ENCODE measurements around the gene NXT1. TPM values are rescaled to one million over a fixed set of nuclear protein-coding genes. Genes with fewer than 3 reads are reported as not detected.
A peak's percentile ranks its signal among the peaks of the same experiment; 100 is the strongest.

NXT1 gene
- total RNA-seq, 1 experiment from 2014 or later: 34.1 TPM

DNA sequence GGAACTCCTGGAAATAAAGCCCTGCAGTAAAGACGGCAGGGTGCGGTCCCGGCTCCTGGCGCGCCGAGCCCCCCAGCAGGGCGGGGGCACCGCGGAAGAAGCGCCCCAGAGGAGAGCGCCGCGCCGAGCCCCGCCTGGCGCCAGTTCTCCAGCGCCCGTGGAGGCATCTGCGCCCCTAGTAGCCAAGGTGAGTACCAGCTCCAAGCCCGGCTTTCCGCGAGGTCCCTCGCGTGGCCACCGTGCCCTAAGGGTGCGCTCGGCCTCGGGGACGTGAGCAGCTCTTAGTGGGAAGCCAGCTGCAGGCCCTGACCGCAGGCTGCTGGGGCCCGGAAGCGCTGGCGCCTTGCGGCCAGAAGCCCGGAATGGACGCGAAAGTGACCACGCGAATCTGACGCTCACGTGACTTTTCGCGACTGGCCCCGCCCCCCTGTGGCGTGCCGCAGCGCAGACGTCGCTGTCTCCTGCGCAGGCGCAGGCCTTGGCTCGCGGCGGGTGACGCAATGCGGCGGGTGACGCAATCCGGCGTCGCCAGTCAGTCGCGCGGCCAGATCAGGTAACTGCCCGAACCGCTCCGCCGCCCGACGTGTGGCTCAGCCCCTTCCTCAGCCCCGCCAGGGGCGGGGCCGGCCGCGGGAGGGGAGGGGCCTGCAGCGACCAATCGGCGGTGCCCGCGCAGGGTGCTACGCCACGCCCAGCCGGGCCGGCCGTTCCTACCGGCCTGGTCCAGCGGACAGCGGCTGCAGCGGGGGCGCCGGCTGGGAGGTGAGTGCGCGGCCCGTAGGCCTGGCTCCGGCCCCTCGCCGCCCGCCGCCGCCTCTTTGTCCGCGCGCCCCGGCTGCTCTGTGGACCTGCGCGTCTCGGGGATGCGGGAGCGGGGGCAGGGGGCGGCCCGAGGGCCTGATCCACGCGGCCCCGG is 11.1 kb downstream of the NXT1 start, which contains the start of gene GZF1:
Gene GZF1, plus strand, starts transcription at position 707 of the 916 bp plus-strand sequence. CDS start 2,202 bp downstream, outside the sequence.
- peak; percentile 98 to 99 for DNase-seq
- Mint-ChIP-seq H3K9me3 (ENCODE audit: unreplicated experiment) (no peaks in the 10 kb centered on the region), H3K4me1 (ENCODE audit: low read depth, unreplicated experiment) (peaks cover 24% of the 10 kb centered on the region), H3K36me3 (ENCODE audit: insufficient read depth, unreplicated experiment) (peaks cover 55% of the 10 kb centered on the region), H3K27me3 (ENCODE audit: insufficient read depth, unreplicated experiment) (no peaks in the 10 kb centered on the region), H3K4me3 (ENCODE audit: unreplicated experiment) (peak within 1 kb of the TSS; percentile 71), H3K27ac (ENCODE audit: unreplicated experiment) (peak within 1 kb of the TSS; percentile 98)
- ChIA-PET POLR2A (interaction anchor here (1.6 to 1.8 kb wide), 2 partner anchors 12 to 59 kb away, joined by 6 to 14 read pairs; partner anchors contain the start of gene NAPB), CTCF (interaction anchor here (1.3 kb wide), 1 partner anchor 12 kb away, joined by 4 read pairs; no protein-coding TSS in a partner anchor)
- peaks cover 2% of the 10 kb centered on the region for H3K36me3 ChIP-seq (ENCODE audit: control insufficient read depth, insufficient read depth, low read length)
- H3K27me3 ChIP-seq (replicated peaks; ENCODE audit: control insufficient read depth, insufficient read depth, low read length): no peaks in the 10 kb centered on the region
- intact Hi-C loops (cut with micrococcal nuclease; ENCODE audit: unreplicated experiment): loop anchor here (5.0 kb wide), 1 partner anchor 61 kb away; the partner anchor contains the start of gene NAPB
- no peaks in the 10 kb centered on the region for H3K9me3 ChIP-seq
- TF ChIP-seq, protein P1, sequence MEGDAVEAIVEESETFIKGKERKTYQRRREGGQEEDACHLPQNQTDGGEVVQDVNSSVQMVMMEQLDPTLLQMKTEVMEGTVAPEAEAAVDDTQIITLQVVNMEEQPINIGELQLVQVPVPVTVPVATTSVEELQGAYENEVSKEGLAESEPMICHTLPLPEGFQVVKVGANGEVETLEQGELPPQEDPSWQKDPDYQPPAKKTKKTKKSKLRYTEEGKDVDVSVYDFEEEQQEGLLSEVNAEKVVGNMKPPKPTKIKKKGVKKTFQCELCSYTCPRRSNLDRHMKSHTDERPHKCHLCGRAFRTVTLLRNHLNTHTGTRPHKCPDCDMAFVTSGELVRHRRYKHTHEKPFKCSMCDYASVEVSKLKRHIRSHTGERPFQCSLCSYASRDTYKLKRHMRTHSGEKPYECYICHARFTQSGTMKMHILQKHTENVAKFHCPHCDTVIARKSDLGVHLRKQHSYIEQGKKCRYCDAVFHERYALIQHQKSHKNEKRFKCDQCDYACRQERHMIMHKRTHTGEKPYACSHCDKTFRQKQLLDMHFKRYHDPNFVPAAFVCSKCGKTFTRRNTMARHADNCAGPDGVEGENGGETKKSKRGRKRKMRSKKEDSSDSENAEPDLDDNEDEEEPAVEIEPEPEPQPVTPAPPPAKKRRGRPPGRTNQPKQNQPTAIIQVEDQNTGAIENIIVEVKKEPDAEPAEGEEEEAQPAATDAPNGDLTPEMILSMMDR (IDR thresholded peaks at IDR 0.05; ENCODE audit: insufficient read depth in 1 of 2, low read depth in 1 of 2, low read length in 1 of 2, severe bottlenecking in 1 of 2, unreplicated experiment in 1 of 2): no peak
- peak within 1 kb of the TSS; percentile 85 for H3K4me3 ChIP-seq (ENCODE audit: low read depth, low read length)
- H3K4me1 ChIP-seq: peaks cover 23% of the 10 kb centered on the region; the same call in 1 of the 2 replicates
- no TSS peak for BruUV-seq (replicated peaks)

DNA sequence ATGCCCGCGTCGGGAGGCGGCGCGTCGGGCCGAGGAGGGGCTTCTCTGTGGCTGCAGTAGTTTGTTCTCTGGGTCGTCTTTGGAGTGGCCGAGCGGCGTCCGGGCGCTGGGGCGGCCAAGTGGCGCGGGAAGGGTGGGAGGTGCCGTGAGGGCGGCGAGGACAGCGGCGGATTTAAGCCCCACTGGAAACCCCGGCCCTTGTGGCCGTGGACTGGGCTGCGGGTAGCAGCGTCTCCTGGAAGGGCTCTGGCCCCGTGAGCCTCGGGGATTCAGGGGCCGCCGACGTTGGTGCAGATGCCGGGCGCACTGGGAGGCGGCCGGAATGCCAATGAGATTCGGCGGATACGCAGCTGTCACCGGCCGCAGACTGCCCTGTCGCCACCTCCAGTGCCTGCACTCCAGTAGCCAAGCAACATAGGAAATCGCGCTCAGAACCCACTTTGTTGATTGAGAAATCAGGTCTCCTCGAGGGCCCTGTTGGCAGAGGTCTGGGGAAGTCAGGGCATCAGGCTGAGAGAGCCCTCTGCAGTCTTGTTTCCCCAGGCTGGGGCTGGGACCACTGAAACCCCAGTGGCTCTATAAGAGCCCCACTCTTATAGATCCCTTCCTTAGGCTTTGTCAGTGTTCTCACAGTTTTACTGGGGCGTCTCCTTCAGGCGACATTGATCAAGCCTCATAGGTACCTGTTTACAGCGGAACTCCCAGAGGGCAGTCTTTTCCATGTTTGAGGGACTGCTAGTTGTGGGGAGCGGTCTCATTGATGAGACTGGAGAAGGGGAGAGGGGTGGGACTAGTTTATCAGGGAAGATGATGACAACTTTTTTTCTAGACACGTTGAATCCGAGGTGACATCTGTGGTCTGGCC is 12.0 kb downstream of the NXT1 start:
- CTCF ChIA-PET: no interaction called here
- Mint-ChIP-seq H3K27ac (ENCODE audit: unreplicated experiment) (peak overlapping the region; percentile 98), H3K9me3 (ENCODE audit: unreplicated experiment) (no peaks in the 10 kb centered on the region), H3K4me1 (ENCODE audit: low read depth, unreplicated experiment) (peaks cover 24% of the 10 kb centered on the region), H3K4me3 (ENCODE audit: unreplicated experiment) (peak overlapping the region; percentile 71), H3K36me3 (ENCODE audit: insufficient read depth, unreplicated experiment) (peaks cover 50% of the 10 kb centered on the region), H3K27me3 (ENCODE audit: insufficient read depth, unreplicated experiment) (no peaks in the 10 kb centered on the region)
- peaks cover 20% of the 10 kb centered on the region; the same call in 1 of the 2 replicates for H3K4me1 ChIP-seq
- no peaks in the 10 kb centered on the region for H3K9me3 ChIP-seq
- POLR2A ChIA-PET: interaction anchor here (1.6 to 1.8 kb wide), 2 partner anchors 13 to 59 kb away, joined by 6 to 14 read pairs; partner anchors contain the start of gene NAPB
- BruUV-seq (replicated peaks): no TSS peak
- intact Hi-C loops (cut with micrococcal nuclease; ENCODE audit: unreplicated experiment): loop anchor here (5.0 kb wide), 1 partner anchor 60 kb away; the partner anchor contains the start of gene NAPB
- peak in 1 of 2 experiments; percentile 43 for DNase-seq
- H3K36me3 ChIP-seq (ENCODE audit: control insufficient read depth, insufficient read depth, low read length): peaks cover 2% of the 10 kb centered on the region
- peak overlapping the region; percentile 64 for H3K4me3 ChIP-seq (ENCODE audit: low read depth, low read length)
- H3K27me3 ChIP-seq (replicated peaks; ENCODE audit: control insufficient read depth, insufficient read depth, low read length): no peaks in the 10 kb centered on the region
- TF ChIP-seq, protein P1 (IDR thresholded peaks at IDR 0.05; ENCODE audit: insufficient read depth in 1 of 2, low read depth in 1 of 2, low read length in 1 of 2, severe bottlenecking in 1 of 2, unreplicated experiment in 1 of 2): peak in 1 of 2 experiments; percentile 18

Data from Caco-2 (cell line).